Testis (tissue), 3 donors: Measurements from ENCODE around the gene USP36. TPM values are rescaled to one million over a fixed set of nuclear protein-coding genes. Genes with fewer than 3 reads are reported as not detected.

Experiments
- DNase-seq: peaks from one replicate; pipeline ENCODE4 v3.0.0-alpha.2; 2019
- H3K27ac ChIP-seq, 2 donors: fragments of 200-600 bp; sonication (generic); one replicate each; pipeline ENCODE4 v1.5.1; 2019
- H3K27me3 ChIP-seq: fragments of 200-600 bp; sonication (generic); one replicate; pipeline ENCODE4 v1.5.1; 2019
- H3K36me3 ChIP-seq: fragments of 200-600 bp; sonication (generic); one replicate; pipeline ENCODE4 v1.5.1; 2017; ENCODE audit warnings: low read depth; ENCODE audit errors: missing control alignments
- H3K4me1 ChIP-seq: fragments of 200-600 bp; sonication (generic); one replicate; pipeline ENCODE4 v1.5.1; 2019
- H3K4me3 ChIP-seq, 2 donors: fragments of 200-600 bp; sonication (generic); one replicate each; pipeline ENCODE4 v1.5.1; 2017 to 2019
- H3K9me3 ChIP-seq: fragments of 200-600 bp; sonication (generic); one replicate; pipeline ENCODE4 v1.5.1; 2017
- POLR2A ChIP-seq: fragments of 450-650 bp; IDR thresholded peaks from one replicate; pipeline ENCODE4 v1.6.1; 2017; ENCODE audit warnings: antibody characterized with exemption, mild to moderate bottlenecking, moderate library complexity
- WGBS, 2 donors: methylation state at CpG; one replicate each; pipeline ENCODE4 v1.1.5; 2018; 5-methylcytosine and 5-hydroxymethylcytosine counted together
- intact Hi-C: fragments of 100-400 bp; cut with DNase I; formaldehyde crosslinking; loops from one replicate; pipeline ENCODE4 v1.15.1; 2023; ENCODE audit warnings: low total_unique reads
- polyA plus RNA-seq: library from polyadenylated mRNA; stranded (reverse); fragments of 350-450 nt; fragmentation: Illumina TruSeq; extraction: RNeasy Lipid Tissue Mini Kit (QIAGEN cat#74804); gene quantifications from one replicate; pipeline ENCODE4 v1.2.3, GENCODE V29; 2014; ENCODE audit warnings: low read depth, low replicate concordance; ENCODE audit not compliant: insufficient read depth
- total RNA-seq, 2 donors: library from RNA; depleted of rRNA; stranded (reverse); fragments of >200 nt; gene quantifications; one replicate each; pipeline ENCODE4 v1.2.3, GENCODE V29; 2016
- TF ChIP-seq, protein P1 (sequence below), 3 experiments: fragments of 450-650 bp in 2 of 3; fragments of 200-600 bp in 1 of 3; sonication (generic) in 1 of 3; IDR thresholded peaks; one replicate each; pipeline ENCODE4 v1.5.1; 2016 to 2019; ENCODE audit warnings: antibody characterized with exemption in 3 of 3, mild to moderate bottlenecking in 2 of 3, moderate library complexity in 1 of 3

Gene USP36
- total and polyA plus RNA-seq, 3 donors from 2014 or later = 32.8 to 79.8 (median 77.5) TPM

DNA sequence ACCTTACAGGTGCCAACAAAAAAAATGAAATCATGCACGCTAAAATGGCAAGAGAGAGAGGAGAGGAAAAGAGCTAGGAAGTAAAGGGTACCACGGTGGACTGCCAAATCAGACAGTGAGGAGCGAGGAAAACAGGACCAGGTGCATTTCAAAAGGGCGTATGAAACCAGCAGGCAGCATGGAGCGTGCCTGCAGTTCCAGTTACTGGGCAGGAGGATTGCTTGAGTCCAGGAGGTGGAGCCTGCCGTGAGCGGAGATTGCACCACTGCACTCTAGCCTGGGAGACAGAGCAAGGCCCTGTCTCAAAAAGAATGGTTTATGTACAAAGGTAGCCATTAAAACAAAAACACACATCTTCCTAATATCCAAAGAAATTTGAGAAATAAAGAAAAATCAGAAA, 16.4 kb downstream of the USP36 start:
- no peaks in the 10 kb centered on the region for H3K27me3 ChIP-seq
- 91% methylated on average over 7 of the region's 7 CpGs for WGBS, 2 donors
- DNase-seq = no peak

DNA sequence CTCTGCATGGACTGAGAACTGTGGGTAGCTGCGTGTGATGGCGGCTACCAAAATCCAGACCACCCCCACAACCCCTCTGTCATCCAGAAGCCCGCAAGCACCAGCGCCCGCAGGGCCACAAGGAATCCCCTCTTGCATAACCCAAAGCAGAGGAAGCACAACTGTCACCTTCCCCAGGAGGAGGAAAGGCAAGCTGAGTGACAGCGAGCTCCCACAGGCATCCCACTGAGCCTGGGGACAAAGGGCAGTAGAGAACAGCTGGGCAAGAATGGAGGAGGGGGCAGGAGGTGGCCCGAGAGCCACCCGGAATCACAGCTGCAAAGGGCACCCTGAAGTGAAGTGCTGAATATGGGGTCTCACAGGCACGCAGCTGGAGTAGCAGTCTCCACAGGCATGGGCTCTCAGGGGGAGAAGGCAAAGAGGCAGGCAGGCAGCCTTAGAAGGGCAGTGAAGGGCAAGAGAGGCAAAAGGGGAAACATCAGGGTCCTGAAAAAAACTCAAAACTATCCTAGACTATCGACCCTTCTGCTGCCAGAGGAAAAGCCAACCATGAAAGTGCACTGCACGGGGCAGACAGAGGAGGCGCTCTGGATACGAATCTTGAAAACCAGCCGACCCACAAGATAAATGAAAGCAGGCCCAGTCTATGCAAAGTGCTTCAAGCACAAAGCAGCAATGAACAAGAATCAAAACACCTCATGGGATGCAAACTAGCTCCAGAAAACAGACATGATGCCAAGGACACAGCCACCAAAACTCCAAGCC, 17.1 kb downstream of the USP36 start:
- no peaks in the 10 kb centered on the region for H3K4me1 ChIP-seq
- H3K9me3 ChIP-seq = no peaks in the 10 kb centered on the region
- no peaks in the 10 kb centered on the region for H3K36me3 ChIP-seq
- 93% methylated on average over 11 to 14 of the region's 14 CpGs for WGBS, 2 donors
- H3K27ac ChIP-seq = no peak overlapping the region
- intact Hi-C loops = no loop called here
- no peak for DNase-seq
- no peaks in the 10 kb centered on the region for H3K27me3 ChIP-seq
- TF ChIP-seq, protein P1, sequence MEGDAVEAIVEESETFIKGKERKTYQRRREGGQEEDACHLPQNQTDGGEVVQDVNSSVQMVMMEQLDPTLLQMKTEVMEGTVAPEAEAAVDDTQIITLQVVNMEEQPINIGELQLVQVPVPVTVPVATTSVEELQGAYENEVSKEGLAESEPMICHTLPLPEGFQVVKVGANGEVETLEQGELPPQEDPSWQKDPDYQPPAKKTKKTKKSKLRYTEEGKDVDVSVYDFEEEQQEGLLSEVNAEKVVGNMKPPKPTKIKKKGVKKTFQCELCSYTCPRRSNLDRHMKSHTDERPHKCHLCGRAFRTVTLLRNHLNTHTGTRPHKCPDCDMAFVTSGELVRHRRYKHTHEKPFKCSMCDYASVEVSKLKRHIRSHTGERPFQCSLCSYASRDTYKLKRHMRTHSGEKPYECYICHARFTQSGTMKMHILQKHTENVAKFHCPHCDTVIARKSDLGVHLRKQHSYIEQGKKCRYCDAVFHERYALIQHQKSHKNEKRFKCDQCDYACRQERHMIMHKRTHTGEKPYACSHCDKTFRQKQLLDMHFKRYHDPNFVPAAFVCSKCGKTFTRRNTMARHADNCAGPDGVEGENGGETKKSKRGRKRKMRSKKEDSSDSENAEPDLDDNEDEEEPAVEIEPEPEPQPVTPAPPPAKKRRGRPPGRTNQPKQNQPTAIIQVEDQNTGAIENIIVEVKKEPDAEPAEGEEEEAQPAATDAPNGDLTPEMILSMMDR (IDR thresholded peaks at IDR 0.05) = no peak
- no peak for TF ChIP-seq POLR2A
- H3K4me3 ChIP-seq = no peak overlapping the region

More for the DNA sequence above, 16.4 kb downstream of the USP36 start:
- H3K9me3 ChIP-seq = no peaks in the 10 kb centered on the region
- no peaks in the 10 kb centered on the region for H3K4me1 ChIP-seq
- H3K36me3 ChIP-seq = no peaks in the 10 kb centered on the region
- intact Hi-C loops = no loop called here
- H3K27ac ChIP-seq = no peak overlapping the region
- TF ChIP-seq POLR2A = no peak
- no peak overlapping the region for H3K4me3 ChIP-seq

DNA sequence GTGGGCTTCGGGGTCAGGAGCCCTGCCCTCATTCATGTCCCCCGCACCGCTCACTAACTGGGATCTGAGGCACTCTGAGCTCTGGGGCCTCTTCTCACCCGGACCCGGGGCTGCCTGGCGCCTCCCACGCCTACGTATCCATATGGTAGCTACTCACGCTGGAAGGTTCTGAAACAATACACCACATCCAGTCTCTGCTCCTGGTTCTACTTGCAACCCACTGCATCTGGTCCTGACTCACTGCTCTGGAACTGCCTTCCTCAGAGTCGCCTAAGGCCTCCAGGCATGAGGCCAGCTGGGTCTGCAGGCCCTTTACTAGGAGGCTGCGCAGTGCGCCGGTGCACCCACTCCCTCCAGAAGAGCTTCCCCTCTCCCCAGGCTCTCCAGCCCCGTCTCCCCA, 18.1 kb downstream of the USP36 start:
- Histone ChIP-seq H3K4me3 (no peak overlapping the region), H3K9me3 (no peaks in the 10 kb centered on the region), H3K4me1 (no peaks in the 10 kb centered on the region), H3K27ac (no peak overlapping the region), H3K27me3 (no peaks in the 10 kb centered on the region), H3K36me3 (no peaks in the 10 kb centered on the region)
- TF ChIP-seq, protein P1 (IDR thresholded peaks at IDR 0.05) = no peak
- TF ChIP-seq POLR2A = no peak
- DNase-seq = no peak
- 75 to 91% methylated on average over 13 to 14 of the region's 14 CpGs for WGBS, 2 donors
- intact Hi-C loops = no loop called here

- DNase-seq = no peak
- Histone ChIP-seq H3K4me1 (no peaks in the 10 kb centered on the region), H3K27me3 (no peaks in the 10 kb centered on the region), H3K4me3 (no peak overlapping the region), H3K27ac (no peak overlapping the region), H3K36me3 (no peaks in the 10 kb centered on the region), H3K9me3 (no peaks in the 10 kb centered on the region)
- intact Hi-C loops = no loop called here
- TF ChIP-seq, protein P1 (IDR thresholded peaks at IDR 0.05) = no peak
- TF ChIP-seq POLR2A = no peak
- WGBS, 2 donors = 95 to 96% methylated on average over 6 to 8 of the region's 8 CpGs
These were observed 18.7 kb downstream of the USP36 start for GRCh38 chr17:78821961-78822360.

GRCh38 chr17:78820841-78821240, 19.8 kb downstream of the USP36 start:
- Histone ChIP-seq H3K27ac (no peak overlapping the region), H3K4me1 (no peaks in the 10 kb centered on the region), H3K4me3 (no peak overlapping the region), H3K27me3 (no peaks in the 10 kb centered on the region), H3K9me3 (no peaks in the 10 kb centered on the region), H3K36me3 (no peaks in the 10 kb centered on the region)
- 87 to 91% methylated on average over 11 to 13 of the region's 13 CpGs for WGBS, 2 donors
- no peak for DNase-seq
- intact Hi-C loops = no loop called here
- TF ChIP-seq, protein P1 (IDR thresholded peaks at IDR 0.05) = no peak
- TF ChIP-seq POLR2A = no peak
